ENCODE results near the gene ACMSD. TPM values are rescaled to one million over a fixed set of nuclear protein-coding genes. Genes with fewer than 3 reads are reported as not detected.
A peak's percentile ranks its signal among the peaks of the same experiment; 100 is the strongest.

The ACMSD gene
- total and polyA plus RNA-seq, 2 of the 13 experiments (the other 11 are each of a cell fraction or from before 2014, with no cell fraction given) = not detected

DNA sequence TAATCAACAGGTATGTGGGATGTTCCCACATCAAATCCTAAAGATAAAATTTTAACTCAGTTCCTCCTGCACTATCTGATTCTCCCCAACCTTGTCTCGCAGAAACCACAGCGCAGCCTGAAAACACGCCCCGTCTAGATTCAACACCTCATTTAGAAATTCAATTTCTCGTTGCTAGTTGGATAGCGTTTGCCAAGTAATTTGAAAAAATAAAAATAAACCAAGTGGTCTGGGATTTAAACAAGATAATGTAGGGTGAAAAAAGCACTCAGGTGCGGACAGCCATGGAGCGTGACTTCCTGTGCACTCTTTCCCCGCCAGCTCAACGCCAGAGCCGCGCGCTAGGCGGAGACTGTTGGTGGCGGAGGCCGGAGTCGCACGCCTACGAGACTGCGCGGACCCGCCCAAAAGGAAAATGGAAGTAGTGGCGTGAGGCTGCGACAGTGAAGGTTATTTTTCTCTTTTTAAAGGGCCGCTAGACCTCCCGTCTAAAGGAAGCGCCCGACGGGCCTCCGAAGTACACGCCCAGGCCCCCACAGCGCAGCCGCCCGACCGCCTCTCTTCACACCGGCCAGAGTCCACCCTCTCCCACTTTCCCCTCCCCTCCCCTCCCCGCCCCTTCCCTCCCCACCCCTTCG, 79.6 kb downstream of the ACMSD start (continued):
- TF ChIP-seq, protein P1, sequence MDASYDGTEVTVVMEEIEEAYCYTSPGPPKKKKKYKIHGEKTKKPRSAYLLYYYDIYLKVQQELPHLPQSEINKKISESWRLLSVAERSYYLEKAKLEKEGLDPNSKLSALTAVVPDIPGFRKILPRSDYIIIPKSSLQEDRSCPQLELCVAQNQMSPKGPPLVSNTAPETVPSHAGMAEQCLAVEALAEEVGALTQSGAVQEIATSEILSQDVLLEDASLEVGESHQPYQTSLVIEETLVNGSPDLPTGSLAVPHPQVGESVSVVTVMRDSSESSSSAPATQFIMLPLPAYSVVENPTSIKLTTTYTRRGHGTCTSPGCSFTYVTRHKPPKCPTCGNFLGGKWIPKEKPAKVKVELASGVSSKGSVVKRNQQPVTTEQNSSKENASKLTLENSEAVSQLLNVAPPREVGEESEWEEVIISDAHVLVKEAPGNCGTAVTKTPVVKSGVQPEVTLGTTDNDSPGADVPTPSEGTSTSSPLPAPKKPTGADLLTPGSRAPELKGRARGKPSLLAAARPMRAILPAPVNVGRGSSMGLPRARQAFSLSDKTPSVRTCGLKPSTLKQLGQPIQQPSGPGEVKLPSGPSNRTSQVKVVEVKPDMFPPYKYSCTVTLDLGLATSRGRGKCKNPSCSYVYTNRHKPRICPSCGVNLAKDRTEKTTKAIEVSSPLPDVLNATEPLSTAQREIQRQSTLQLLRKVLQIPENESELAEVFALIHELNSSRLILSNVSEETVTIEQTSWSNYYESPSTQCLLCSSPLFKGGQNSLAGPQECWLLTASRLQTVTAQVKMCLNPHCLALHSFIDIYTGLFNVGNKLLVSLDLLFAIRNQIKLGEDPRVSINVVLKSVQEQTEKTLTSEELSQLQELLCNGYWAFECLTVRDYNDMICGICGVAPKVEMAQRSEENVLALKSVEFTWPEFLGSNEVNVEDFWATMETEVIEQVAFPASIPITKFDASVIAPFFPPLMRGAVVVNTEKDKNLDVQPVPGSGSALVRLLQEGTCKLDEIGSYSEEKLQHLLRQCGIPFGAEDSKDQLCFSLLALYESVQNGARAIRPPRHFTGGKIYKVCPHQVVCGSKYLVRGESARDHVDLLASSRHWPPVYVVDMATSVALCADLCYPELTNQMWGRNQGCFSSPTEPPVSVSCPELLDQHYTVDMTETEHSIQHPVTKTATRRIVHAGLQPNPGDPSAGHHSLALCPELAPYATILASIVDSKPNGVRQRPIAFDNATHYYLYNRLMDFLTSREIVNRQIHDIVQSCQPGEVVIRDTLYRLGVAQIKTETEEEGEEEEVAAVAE (CRISPR knock-in tag; IDR thresholded peaks at IDR 0.05; ENCODE audit: borderline replicate concordance) = no peak
- TF ChIP-seq, protein P2, sequence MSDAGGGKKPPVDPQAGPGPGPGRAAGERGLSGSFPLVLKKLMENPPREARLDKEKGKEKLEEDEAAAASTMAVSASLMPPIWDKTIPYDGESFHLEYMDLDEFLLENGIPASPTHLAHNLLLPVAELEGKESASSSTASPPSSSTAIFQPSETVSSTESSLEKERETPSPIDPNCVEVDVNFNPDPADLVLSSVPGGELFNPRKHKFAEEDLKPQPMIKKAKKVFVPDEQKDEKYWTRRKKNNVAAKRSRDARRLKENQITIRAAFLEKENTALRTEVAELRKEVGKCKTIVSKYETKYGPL (CRISPR knock-in tag; IDR thresholded peaks at IDR 0.05) = 0 out of 2 replicates have a peak, but pooled peaks have one; percentile 16
- TF ChIP-seq HES4 (CRISPR knock-in tag; IDR thresholded peaks at IDR 0.05; ENCODE audit: borderline replicate concordance) (no peak), REPIN1 (CRISPR knock-in tag; IDR thresholded peaks at IDR 0.05; ENCODE audit: borderline replicate concordance, low read depth) (no peak), NONO (IDR thresholded peaks at IDR 0.05) (no peak), NONO (CRISPR knock-in tag; conservative IDR thresholded peaks at IDR 0.05) (no peak; the same call in none of the 2 replicates), CREB1 (IDR thresholded peaks at IDR 0.05) (no peak), CREB1 (CRISPR knock-in tag; IDR thresholded peaks at IDR 0.05) (no peak; the same call in 1 of the 2 replicates), ZNF121 (CRISPR knock-in tag; IDR thresholded peaks at IDR 0.05) (peak; percentile 44; the same call in 1 of the 2 replicates), TCF7L2 (IDR thresholded peaks at IDR 0.05; ENCODE audit: low read depth, low read length) (no peak), MIER3 (CRISPR knock-in tag; IDR thresholded peaks at IDR 0.05; ENCODE audit: borderline replicate concordance) (no peak), PITX1 (CRISPR knock-in tag; IDR thresholded peaks at IDR 0.05) (peak; percentile 54; the same call in 1 of the 2 replicates), LCORL (IDR thresholded peaks at IDR 0.05) (no peak), LCORL (CRISPR knock-in tag; IDR thresholded peaks at IDR 0.05) (peak; percentile 31; the same call in 1 of the 2 replicates), NR1H2 (CRISPR knock-in tag; IDR thresholded peaks at IDR 0.05; ENCODE audit: borderline replicate concordance, low read depth) (no peak), ZMAT3 (CRISPR knock-in tag; conservative IDR thresholded peaks at IDR 0.05) (peak; percentile 67), ZNF615 (CRISPR knock-in tag; IDR thresholded peaks at IDR 0.05; ENCODE audit: borderline replicate concordance) (peak; percentile 89; the same call in 1 of the 2 replicates), BHLHE40 (IDR thresholded peaks at IDR 0.05; ENCODE audit: low read length) (0 out of 2 replicates have a peak, but pooled peaks have one; percentile 37), GATAD2A (CRISPR knock-in tag; IDR thresholded peaks at IDR 0.05) (0 out of 2 replicates have a peak, but pooled peaks have one; percentile 33), NKX3-1 (CRISPR knock-in tag; IDR thresholded peaks at IDR 0.05) (no peak), CAMTA2 (CRISPR knock-in tag; IDR thresholded peaks at IDR 0.05; ENCODE audit: borderline replicate concordance) (peak; percentile 78; the same call in 1 of the 2 replicates), ZNF180 (CRISPR knock-in tag; IDR thresholded peaks at IDR 0.05; ENCODE audit: borderline replicate concordance, low read depth) (no peak)
- TF ChIP-seq, protein P3, sequence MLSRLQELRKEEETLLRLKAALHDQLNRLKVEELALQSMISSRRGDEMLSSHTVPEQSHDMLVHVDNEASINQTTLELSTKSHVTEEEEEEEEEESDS (CRISPR knock-in tag; IDR thresholded peaks at IDR 0.05; ENCODE audit: borderline replicate concordance) = peak; percentile 68; the same call in 1 of the 2 replicates
- TF ChIP-seq, protein P4, sequence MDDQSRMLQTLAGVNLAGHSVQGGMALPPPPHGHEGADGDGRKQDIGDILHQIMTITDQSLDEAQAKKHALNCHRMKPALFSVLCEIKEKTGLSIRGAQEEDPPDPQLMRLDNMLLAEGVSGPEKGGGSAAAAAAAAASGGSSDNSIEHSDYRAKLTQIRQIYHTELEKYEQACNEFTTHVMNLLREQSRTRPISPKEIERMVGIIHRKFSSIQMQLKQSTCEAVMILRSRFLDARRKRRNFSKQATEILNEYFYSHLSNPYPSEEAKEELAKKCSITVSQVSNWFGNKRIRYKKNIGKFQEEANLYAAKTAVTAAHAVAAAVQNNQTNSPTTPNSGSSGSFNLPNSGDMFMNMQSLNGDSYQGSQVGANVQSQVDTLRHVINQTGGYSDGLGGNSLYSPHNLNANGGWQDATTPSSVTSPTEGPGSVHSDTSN (CRISPR knock-in tag; IDR thresholded peaks at IDR 0.05; ENCODE audit: borderline replicate concordance) = no peak
- TF ChIP-seq, protein P5, sequence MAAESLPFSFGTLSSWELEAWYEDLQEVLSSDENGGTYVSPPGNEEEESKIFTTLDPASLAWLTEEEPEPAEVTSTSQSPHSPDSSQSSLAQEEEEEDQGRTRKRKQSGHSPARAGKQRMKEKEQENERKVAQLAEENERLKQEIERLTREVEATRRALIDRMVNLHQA (CRISPR knock-in tag; IDR thresholded peaks at IDR 0.05) = 0 out of 2 replicates have a peak, but pooled peaks have one; percentile 61
